B cell (primary cell): ENCODE results near the gene SLC10A4. TPM values are rescaled to one million over a fixed set of nuclear protein-coding genes. Genes with fewer than 3 reads are reported as not detected.

ENCODE experiments used
- ATAC-seq: fragments of 200-7000 bp; cut with Tn5 transposase; one replicate; pipeline ENCODE4 v1.10.0; 2021; ENCODE audit warnings: low read depth, mild to moderate bottlenecking, moderate number of reproducible peaks, moderate library complexity
- CTCF ChIA-PET: fragments of 350-600 bp; sonication (Branson Sonifier 250); formaldehyde crosslinking; loops from one replicate; lab custom pipeline; 2021; ENCODE audit warnings: antibody characterized with exemption, inconsistent platforms; lab: Charles Lee
- POLR2A ChIA-PET: fragments of 350-600 bp; sonication (Branson Sonifier 250); formaldehyde crosslinking; loops from one replicate; lab custom pipeline; 2021; ENCODE audit warnings: antibody characterized with exemption; lab: Charles Lee
- DNase-seq: peaks from one replicate; pipeline ENCODE4 v3.0.0; 2013
- H2AFZ ChIP-seq: 2 replicates; pipeline ENCODE4 v1.6.1; 2012; ENCODE audit warnings: mild to moderate bottlenecking, low read depth, low read length; ENCODE audit not compliant: insufficient read depth, poor library complexity, severe bottlenecking
- H3K27ac ChIP-seq, 2 donors: 1 replicate in 1 of 2; 2 replicates in 1 of 2; pipeline ENCODE4 v1.5.1; 2012 to 2013; ENCODE audit warnings: low read length in 2 of 2, mild to moderate bottlenecking in 2 of 2, moderate library complexity in 1 of 2
- H3K27me3 ChIP-seq, 4 experiments: fragments of 200-600 bp in 1 of 4; sonication (generic) in 1 of 4; replicated peaks in 1 of 4; 1 replicate in 2 of 4; 2 replicates in 2 of 4; pipeline versions ENCODE4 v1.6.1 to v1.7.0; 2013 to 2016; ENCODE audit warnings: low read length in 3 of 4, mild to moderate bottlenecking in 2 of 4, mixed read lengths in 1 of 4, moderate library complexity in 1 of 4; ENCODE audit not compliant: insufficient read depth in 4 of 4, control insufficient read depth in 3 of 4; ENCODE audit errors: control extremely low read depth in 1 of 4
- H3K36me3 ChIP-seq, 2 experiments: replicated peaks in 1 of 2; 1 replicate in 1 of 2; 2 replicates in 1 of 2; pipeline versions ENCODE4 v1.6.1 to v1.7.1; 2013; ENCODE audit warnings: low read length in 1 of 2; ENCODE audit not compliant: insufficient read depth in 2 of 2, control insufficient read depth in 1 of 2; ENCODE audit errors: control extremely low read depth in 1 of 2, extremely low read depth in 1 of 2
- H3K4me1 ChIP-seq, 2 donors: fragments of 200-600 bp in 1 of 2; sonication (generic) in 1 of 2; 1 replicate in 1 of 2; 2 replicates in 1 of 2; pipeline versions ENCODE4 v1.5.1 to v1.6.1; 2013 to 2017; ENCODE audit warnings: low read length in 2 of 2; ENCODE audit not compliant: control insufficient read depth in 2 of 2, insufficient read depth in 2 of 2
- H3K4me2 ChIP-seq: replicated peaks from 2 replicates; pipeline ENCODE3; 2012; ENCODE audit warnings: mild to moderate bottlenecking, low read depth, low read length; ENCODE audit not compliant: poor library complexity, severe bottlenecking
- H3K4me3 ChIP-seq, 5 experiments: fragments of 200-600 bp in 1 of 5; sonication (generic) in 1 of 5; 1 replicate in 3 of 5; 2 replicates in 2 of 5; pipeline versions ENCODE4 v1.5.1 to v1.7.0; 2011 to 2016; ENCODE audit warnings: low read length in 4 of 5, mild to moderate bottlenecking in 4 of 5, low read depth in 2 of 5, control low read depth in 1 of 5, moderate library complexity in 1 of 5; ENCODE audit not compliant: insufficient read depth in 1 of 5; ENCODE audit errors: control extremely low read depth in 1 of 5, extremely low read depth in 1 of 5
- H3K79me2 ChIP-seq: fragments of 200-600 bp; sonication (generic); one replicate; pipeline ENCODE4 v1.6.0; 2016; ENCODE audit warnings: low read length; ENCODE audit not compliant: control insufficient read depth, insufficient read depth
- H3K9ac ChIP-seq: fragments of 200-600 bp; sonication (generic); 2 replicates; pipeline ENCODE4 v1.6.1; 2017; ENCODE audit warnings: mild to moderate bottlenecking, low read length, moderate library complexity
- H3K9me3 ChIP-seq, 3 donors: one replicate each; pipeline versions ENCODE4 v1.6.1 to v1.7.1; 2013; ENCODE audit warnings: low read length in 2 of 3; ENCODE audit not compliant: control insufficient read depth in 2 of 3, insufficient read depth in 1 of 3; ENCODE audit errors: control extremely low read depth in 1 of 3
- H4K20me1 ChIP-seq: 2 replicates; pipeline ENCODE4 v1.6.0; 2012; ENCODE audit warnings: mild to moderate bottlenecking, low read length; ENCODE audit not compliant: insufficient read depth, control insufficient read depth, poor library complexity, severe bottlenecking
- H3K27ac Mint-ChIP-seq: one replicate; pipeline ENCODE4 v1.8.0; 2021; ENCODE audit warnings: mixed read lengths
- H3K27me3 Mint-ChIP-seq: one replicate; pipeline ENCODE4 v1.8.0; 2021; ENCODE audit warnings: mixed read lengths
- H3K4me1 Mint-ChIP-seq: one replicate; pipeline ENCODE4 v1.8.0; 2021; ENCODE audit warnings: mixed read lengths
- H3K4me3 Mint-ChIP-seq: one replicate; pipeline ENCODE4 v1.8.0; 2021; ENCODE audit warnings: mixed read lengths
- H3K9me3 Mint-ChIP-seq: one replicate; pipeline ENCODE4 v1.8.0; 2022; ENCODE audit warnings: mixed read lengths; ENCODE audit not compliant: insufficient read depth
- EZH2 ChIP-seq: IDR thresholded peaks from 2 replicates; pipeline ENCODE4 v1.6.1; 2012; ENCODE audit warnings: borderline replicate concordance, low read depth, mild to moderate bottlenecking, moderate library complexity, low read length; ENCODE audit not compliant: insufficient read depth, poor library complexity, severe bottlenecking
- WGBS: methylation state at CpG from one replicate; pipeline ENCODE4 v1.1.5; 2013; ENCODE audit warnings: missing lambda C conversion rate; ENCODE audit not compliant: insufficient coverage; 5-methylcytosine and 5-hydroxymethylcytosine counted together
- intact Hi-C: fragments of 100-400 bp; cut with micrococcal nuclease; formaldehyde crosslinking; loops from one replicate; pipeline ENCODE4 v1.10.0; 2022
- polyA minus RNA-seq: library from RNA; depleted of rRNA, polyadenylated mRNA; stranded (reverse); fragments of >200 nt; gene quantifications from 2 replicates; pipeline ENCODE4 v1.2.3, GENCODE V29; 2012
- polyA plus RNA-seq: library from polyadenylated mRNA; depleted of rRNA; stranded (reverse); fragments of >200 nt; gene quantifications from 2 replicates; pipeline ENCODE4 v1.2.3, GENCODE V29; 2012
- total RNA-seq, 2 donors: library from RNA; stranded (reverse); fragments of 120-200 nt in 1 of 2; gene quantifications; 1 replicate in 1 of 2; 2 replicates in 1 of 2; pipeline versions ENCODE4 v1.2.3 to v1.2.4, GENCODE V29; 2013 to 2022
- TF ChIP-seq, protein P1 (sequence below): fragments of 200-600 bp; IDR thresholded peaks from one replicate; pipeline ENCODE4 v1.8.0; 2022; ENCODE audit warnings: antibody characterized with exemption, mild to moderate bottlenecking

SLC10A4 gene, protein sequence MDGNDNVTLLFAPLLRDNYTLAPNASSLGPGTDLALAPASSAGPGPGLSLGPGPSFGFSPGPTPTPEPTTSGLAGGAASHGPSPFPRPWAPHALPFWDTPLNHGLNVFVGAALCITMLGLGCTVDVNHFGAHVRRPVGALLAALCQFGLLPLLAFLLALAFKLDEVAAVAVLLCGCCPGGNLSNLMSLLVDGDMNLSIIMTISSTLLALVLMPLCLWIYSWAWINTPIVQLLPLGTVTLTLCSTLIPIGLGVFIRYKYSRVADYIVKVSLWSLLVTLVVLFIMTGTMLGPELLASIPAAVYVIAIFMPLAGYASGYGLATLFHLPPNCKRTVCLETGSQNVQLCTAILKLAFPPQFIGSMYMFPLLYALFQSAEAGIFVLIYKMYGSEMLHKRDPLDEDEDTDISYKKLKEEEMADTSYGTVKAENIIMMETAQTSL
- 0.25 and 0.49 TPM in 2 replicates for total RNA-seq
- 0.14 TPM for total RNA-seq (2013)
- polyA plus RNA-seq, result 0.07 and 0.14 TPM in 2 replicates
- polyA minus RNA-seq, result 0.14 and 0.26 TPM in 2 replicates

DNA sequence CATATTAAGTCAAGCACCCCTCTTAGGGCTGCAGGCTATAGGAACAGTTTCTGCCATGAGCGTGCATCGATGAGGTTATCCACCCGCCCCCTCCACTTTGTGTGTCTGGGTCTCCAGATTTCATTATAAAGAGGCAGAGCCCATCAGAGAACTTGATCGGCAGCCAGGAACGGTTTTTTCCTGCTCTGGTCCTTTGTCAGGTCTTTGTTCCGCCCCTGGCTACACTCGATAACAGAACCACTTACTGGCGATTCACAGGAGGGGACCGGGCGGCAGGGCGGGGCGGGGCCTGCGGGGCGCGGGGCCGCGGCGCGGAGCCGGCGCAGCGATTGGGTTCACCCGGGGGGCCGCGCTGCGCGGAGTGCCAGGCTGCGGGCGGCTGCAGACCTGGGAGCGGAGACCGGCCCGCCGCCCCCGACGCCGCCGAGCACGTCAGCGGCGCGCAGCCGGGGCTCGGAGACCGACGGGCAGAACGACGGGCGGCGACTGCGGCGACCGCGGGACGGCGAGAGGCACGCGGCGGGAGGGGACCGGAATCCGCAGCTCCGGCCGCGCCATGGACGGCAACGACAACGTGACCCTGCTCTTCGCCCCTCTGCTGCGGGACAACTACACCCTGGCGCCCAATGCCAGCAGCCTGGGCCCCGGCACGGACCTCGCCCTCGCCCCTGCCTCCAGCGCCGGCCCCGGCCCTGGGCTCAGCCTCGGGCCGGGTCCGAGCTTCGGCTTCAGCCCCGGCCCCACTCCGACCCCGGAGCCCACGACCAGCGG is at the start of gene SLC10A4:
SLC10A4 (plus strand) TSS at position 338 of the 771 bp plus-strand sequence; CDS start at position 557, 219 bp downstream.
- 6% methylated on average over 85 of the region's 85 CpGs for WGBS
- Histone ChIP-seq H2AFZ (peak within 1 kb of the TSS; percentile 46), H3K27me3 (peaks cover 0 to 36% (median 25%) of the 10 kb centered on the region in 4 experiments), H3K79me2 (no peaks in the 10 kb centered on the region), H3K4me2 (peak within 1 kb of the TSS; percentile 82), H3K27ac (no peak within 1 kb of the TSS), H3K9me3 (no peaks in the 10 kb centered on the region), H3K4me1 (peaks cover 17 to 20% of the 10 kb centered on the region in 2 donors), H4K20me1 (no peaks in the 10 kb centered on the region), H3K36me3 (no peaks in the 10 kb centered on the region), H3K4me3 (peak within 1 kb of the TSS in 3 of 5 experiments; percentile 36 to 42 (median 40)), H3K9ac (peak within 1 kb of the TSS; percentile 44)
- ATAC-seq (no peak), DNase-seq (peak; percentile 42)
- intact Hi-C loops, result no loop called here
- H3K4me1 Mint-ChIP-seq, result peaks cover 16% of the 10 kb centered on the region
- ChIA-PET POLR2A (no interaction called here), CTCF (no interaction called here)
- peak within 1 kb of the TSS; percentile 59 for H3K27ac Mint-ChIP-seq
- H3K9me3 Mint-ChIP-seq, result no peaks in the 10 kb centered on the region
- H3K4me3 Mint-ChIP-seq, result peak within 1 kb of the TSS; percentile 82
- peaks cover 57% of the 10 kb centered on the region for H3K27me3 Mint-ChIP-seq
- TF ChIP-seq EZH2, result peak; percentile 59
- TF ChIP-seq, protein P1, sequence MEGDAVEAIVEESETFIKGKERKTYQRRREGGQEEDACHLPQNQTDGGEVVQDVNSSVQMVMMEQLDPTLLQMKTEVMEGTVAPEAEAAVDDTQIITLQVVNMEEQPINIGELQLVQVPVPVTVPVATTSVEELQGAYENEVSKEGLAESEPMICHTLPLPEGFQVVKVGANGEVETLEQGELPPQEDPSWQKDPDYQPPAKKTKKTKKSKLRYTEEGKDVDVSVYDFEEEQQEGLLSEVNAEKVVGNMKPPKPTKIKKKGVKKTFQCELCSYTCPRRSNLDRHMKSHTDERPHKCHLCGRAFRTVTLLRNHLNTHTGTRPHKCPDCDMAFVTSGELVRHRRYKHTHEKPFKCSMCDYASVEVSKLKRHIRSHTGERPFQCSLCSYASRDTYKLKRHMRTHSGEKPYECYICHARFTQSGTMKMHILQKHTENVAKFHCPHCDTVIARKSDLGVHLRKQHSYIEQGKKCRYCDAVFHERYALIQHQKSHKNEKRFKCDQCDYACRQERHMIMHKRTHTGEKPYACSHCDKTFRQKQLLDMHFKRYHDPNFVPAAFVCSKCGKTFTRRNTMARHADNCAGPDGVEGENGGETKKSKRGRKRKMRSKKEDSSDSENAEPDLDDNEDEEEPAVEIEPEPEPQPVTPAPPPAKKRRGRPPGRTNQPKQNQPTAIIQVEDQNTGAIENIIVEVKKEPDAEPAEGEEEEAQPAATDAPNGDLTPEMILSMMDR, result no peak
